SK-N-SH treated with all-trans-retinoic acid at 6 μM for 48 hours (cell line): ENCODE data around the gene ABCA13.

Experiments used
- ATAC-seq: fragments of 200-7000 bp; cut with Tn5 transposase; 3 replicates; pipeline ENCODE4 v1.9.1; 2020; ENCODE audit warnings: mild to moderate bottlenecking, moderate library complexity
- BACH2 ChIP-seq: fragments of 250-450 bp; sonication (Bioruptor Pico); IDR thresholded peaks from 2 replicates; pipeline ENCODE4 v1.9.0; 2021; ENCODE audit warnings: mild to moderate bottlenecking, borderline replicate concordance
- CREB5 ChIP-seq: fragments of 250-450 bp; sonication (Bioruptor Pico); IDR thresholded peaks from 2 replicates; pipeline ENCODE4 v1.5.1; 2020; ENCODE audit warnings: low read depth, mild to moderate bottlenecking, moderate library complexity
- CSDC2 ChIP-seq: fragments of 250-450 bp; sonication (Bioruptor Pico); IDR thresholded peaks from 2 replicates; pipeline ENCODE4 v1.5.0; 2020; ENCODE audit warnings: mild to moderate bottlenecking, moderate library complexity
- ESRRG ChIP-seq: fragments of 250-450 bp; sonication (Bioruptor Pico); IDR thresholded peaks from 2 replicates; pipeline ENCODE4 v1.6.1; 2021; ENCODE audit warnings: mild to moderate bottlenecking
- GLIS3 ChIP-seq: fragments of 250-450 bp; sonication (Bioruptor Pico); IDR thresholded peaks from 2 replicates; pipeline ENCODE4 v1.5.0; 2020; ENCODE audit warnings: mild to moderate bottlenecking, moderate library complexity
- OSR1 ChIP-seq: fragments of 250-450 bp; sonication (Bioruptor Pico); IDR thresholded peaks from 2 replicates; pipeline ENCODE4 v1.8.0; 2022; ENCODE audit warnings: moderate library complexity, mild to moderate bottlenecking, inconsistent platforms
- PATZ1 ChIP-seq: fragments of 250-450 bp; sonication (Bioruptor Pico); IDR thresholded peaks from 2 replicates; pipeline ENCODE4 v1.8.0; 2020; ENCODE audit warnings: mild to moderate bottlenecking, moderate library complexity, borderline replicate concordance
- POU6F1 ChIP-seq: fragments of 250-450 bp; sonication (Bioruptor Pico); IDR thresholded peaks from 2 replicates; pipeline ENCODE4 v1.8.0; 2021; ENCODE audit warnings: low read depth, mild to moderate bottlenecking, moderate library complexity, borderline replicate concordance
- RARB ChIP-seq: fragments of 250-450 bp; sonication (Bioruptor Pico); IDR thresholded peaks from 2 replicates; pipeline ENCODE4 v1.8.0; 2021; ENCODE audit warnings: mild to moderate bottlenecking, moderate library complexity
- TOX ChIP-seq: fragments of 250-450 bp; sonication (Bioruptor Pico); IDR thresholded peaks from 2 replicates; pipeline ENCODE4 v1.8.0; 2021; ENCODE audit warnings: mild to moderate bottlenecking, moderate library complexity, borderline replicate concordance
- ZFP30 ChIP-seq: fragments of 450-650 bp; formaldehyde crosslinking; IDR thresholded peaks from 2 replicates; pipeline ENCODE4 v1.5.0; 2022; ENCODE audit warnings: mild to moderate bottlenecking, moderate library complexity
- ZNF565 ChIP-seq: fragments of 450-650 bp; formaldehyde crosslinking; conservative IDR thresholded peaks from 2 replicates; pipeline ENCODE4 v1.5.0; 2020; ENCODE audit warnings: low read depth, mild to moderate bottlenecking, moderate library complexity
- ZNF70 ChIP-seq: fragments of 450-650 bp; formaldehyde crosslinking; IDR thresholded peaks from 2 replicates; pipeline ENCODE4 v1.5.0; 2020; ENCODE audit warnings: mild to moderate bottlenecking, moderate library complexity
- ZNF8 ChIP-seq: fragments of 450-650 bp; formaldehyde crosslinking; IDR thresholded peaks from 2 replicates; pipeline ENCODE4 v1.5.0; 2020; ENCODE audit warnings: mild to moderate bottlenecking, moderate library complexity
- TF ChIP-seq, protein P1 (sequence below): fragments of 250-450 bp; sonication (Bioruptor Pico); IDR thresholded peaks from 2 replicates; pipeline ENCODE4 v1.5.0; 2020; ENCODE audit warnings: mild to moderate bottlenecking, moderate library complexity

ABCA13 gene

DNA sequence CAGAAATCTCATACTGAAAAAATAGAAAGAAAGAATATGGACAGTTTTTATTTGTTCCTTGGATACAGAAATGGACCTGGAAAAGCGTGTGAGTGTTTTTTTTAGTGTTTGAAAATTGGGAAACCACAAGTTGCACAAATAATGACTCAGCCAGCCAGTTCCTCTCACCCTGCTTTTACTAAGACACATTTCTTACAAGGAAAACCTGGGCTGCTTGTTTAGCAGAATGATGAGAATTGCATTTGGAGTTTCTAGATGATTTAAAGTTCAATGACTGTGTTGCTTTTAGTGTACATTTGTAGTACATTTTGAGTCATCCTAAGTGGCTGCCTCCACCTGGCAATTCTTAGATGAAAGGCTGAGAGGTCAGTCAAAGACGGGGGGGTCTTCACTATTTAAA is 218.7 kb downstream of the ABCA13 start:
- TF ChIP-seq ZNF565 (CRISPR knock-in tag) (no peak), BACH2 (CRISPR knock-in tag) (no peak), GLIS3 (CRISPR knock-in tag) (no peak), ZFP30 (CRISPR knock-in tag) (no peak)
- TF ChIP-seq, all 23 proteins: peak for 0
- no peak for ATAC-seq

DNA sequence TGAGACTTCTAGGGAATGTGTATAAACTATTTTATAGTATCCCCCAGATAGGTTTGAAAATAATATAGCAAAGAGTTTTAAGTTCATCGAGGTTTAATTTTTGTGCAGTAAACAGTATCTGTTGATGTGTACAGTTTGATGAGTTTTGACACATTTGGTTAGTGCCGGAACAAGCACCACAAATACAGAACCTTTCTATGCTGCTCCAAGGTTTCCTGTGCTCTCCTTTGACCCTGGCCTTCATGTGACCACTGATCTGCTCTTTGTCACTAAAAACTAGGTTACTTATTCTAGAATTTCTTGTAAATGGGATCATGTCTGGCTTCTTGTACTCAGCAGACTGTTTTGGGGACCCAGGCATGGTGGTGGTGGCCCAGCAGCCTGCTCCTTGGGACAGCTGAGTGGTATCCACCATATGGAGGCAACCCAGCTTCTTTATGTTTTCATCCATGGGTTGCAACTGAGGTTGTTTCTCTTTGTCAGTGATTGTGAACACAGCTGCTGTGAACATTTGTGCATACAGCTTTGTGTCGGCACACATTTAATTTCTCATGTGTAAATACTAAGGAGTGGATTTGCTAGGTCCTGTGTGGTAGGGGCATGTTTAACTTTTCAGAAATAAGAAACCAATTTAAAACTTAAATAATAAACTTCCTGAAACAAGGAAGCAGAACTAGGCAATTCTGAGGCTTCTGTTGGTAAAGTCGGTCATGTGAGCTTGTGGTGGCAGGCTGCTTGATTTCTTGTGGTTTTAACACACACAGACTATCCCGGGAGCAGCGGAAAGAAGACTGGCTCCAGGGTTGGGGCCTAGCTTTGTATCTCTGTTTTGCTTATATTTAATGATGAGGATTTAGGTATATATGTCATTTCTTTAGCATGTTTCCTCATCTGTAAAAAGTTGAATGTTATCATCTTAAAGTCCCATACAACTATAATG is 219.4 kb downstream of the ABCA13 start:
- no peak for ATAC-seq
- TF ChIP-seq POU6F1 (CRISPR knock-in tag) (no peak), GLIS3 (CRISPR knock-in tag) (no peak), RARB (CRISPR knock-in tag) (no peak), ZNF70 (no peak), PATZ1 (no peak), ESRRG (CRISPR knock-in tag) (no peak), TOX (no peak), ZFP30 (CRISPR knock-in tag) (no peak), CREB5 (CRISPR knock-in tag) (no peak), ZNF8 (CRISPR knock-in tag) (no peak), OSR1 (no peak), ZNF565 (CRISPR knock-in tag) (no peak), BACH2 (CRISPR knock-in tag) (no peak), CSDC2 (no peak)
- TF ChIP-seq, protein P1, sequence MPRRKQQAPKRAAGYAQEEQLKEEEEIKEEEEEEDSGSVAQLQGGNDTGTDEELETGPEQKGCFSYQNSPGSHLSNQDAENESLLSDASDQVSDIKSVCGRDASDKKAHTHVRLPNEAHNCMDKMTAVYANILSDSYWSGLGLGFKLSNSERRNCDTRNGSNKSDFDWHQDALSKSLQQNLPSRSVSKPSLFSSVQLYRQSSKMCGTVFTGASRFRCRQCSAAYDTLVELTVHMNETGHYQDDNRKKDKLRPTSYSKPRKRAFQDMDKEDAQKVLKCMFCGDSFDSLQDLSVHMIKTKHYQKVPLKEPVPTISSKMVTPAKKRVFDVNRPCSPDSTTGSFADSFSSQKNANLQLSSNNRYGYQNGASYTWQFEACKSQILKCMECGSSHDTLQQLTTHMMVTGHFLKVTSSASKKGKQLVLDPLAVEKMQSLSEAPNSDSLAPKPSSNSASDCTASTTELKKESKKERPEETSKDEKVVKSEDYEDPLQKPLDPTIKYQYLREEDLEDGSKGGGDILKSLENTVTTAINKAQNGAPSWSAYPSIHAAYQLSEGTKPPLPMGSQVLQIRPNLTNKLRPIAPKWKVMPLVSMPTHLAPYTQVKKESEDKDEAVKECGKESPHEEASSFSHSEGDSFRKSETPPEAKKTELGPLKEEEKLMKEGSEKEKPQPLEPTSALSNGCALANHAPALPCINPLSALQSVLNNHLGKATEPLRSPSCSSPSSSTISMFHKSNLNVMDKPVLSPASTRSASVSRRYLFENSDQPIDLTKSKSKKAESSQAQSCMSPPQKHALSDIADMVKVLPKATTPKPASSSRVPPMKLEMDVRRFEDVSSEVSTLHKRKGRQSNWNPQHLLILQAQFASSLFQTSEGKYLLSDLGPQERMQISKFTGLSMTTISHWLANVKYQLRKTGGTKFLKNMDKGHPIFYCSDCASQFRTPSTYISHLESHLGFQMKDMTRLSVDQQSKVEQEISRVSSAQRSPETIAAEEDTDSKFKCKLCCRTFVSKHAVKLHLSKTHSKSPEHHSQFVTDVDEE (CRISPR knock-in tag), result no peak
- TF ChIP-seq, all 23 proteins: peak for 0

DNA sequence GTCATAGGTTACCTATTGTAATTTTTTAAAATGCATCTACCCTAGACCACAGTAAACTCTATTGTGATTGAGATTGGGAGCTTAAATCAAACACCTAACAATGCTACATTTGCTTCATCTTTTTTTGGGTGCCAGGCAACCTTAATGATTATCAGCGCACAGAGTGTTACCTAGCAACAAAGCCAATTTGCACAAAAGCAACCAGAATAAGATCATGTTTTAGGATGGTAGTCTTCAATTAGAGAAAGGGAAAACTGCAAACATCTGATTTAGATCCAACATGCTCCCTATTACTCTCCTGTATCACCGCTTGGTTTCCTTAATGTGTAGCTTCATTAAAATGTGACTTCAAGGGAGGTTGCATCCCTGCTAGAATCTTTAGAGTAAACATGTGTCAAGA is 226.9 kb downstream of the ABCA13 start:
- ATAC-seq, result no peak
- TF ChIP-seq RARB (CRISPR knock-in tag) (no peak), PATZ1 (no peak), CREB5 (CRISPR knock-in tag) (no peak)
- TF ChIP-seq, protein P1 (CRISPR knock-in tag), result no peak
